Calu3 (cell line): ENCODE measurements around the gene HERPUD1. TPM values are rescaled to one million over a fixed set of nuclear protein-coding genes. Genes with fewer than 3 reads are reported as not detected.

Experiments used
- BruUV-seq: library from RNA; stranded (reverse); fragments of 400-500 nt; replicated peaks from 2 replicates; lab custom pipeline; 2021; lab: Mats Ljungman, UMichigan
- CTCF ChIA-PET: fragments of 300-600 bp; sonication (Branson Sonifier 250); formaldehyde crosslinking; loops from one replicate; lab custom pipeline; 2022; ENCODE audit warnings: antibody characterized with exemption; lab: Charles Lee
- DNase-seq: peaks from one replicate; pipeline ENCODE4 v3.0.0; 2022
- H3K27ac Mint-ChIP-seq: one replicate; pipeline ENCODE4 v1.8.0; 2022; ENCODE audit warnings: mixed read lengths; ENCODE audit not compliant: unreplicated experiment
- H3K27me3 Mint-ChIP-seq: one replicate; pipeline ENCODE4 v1.8.0; 2022; ENCODE audit warnings: mixed read lengths; ENCODE audit not compliant: unreplicated experiment
- H3K36me3 Mint-ChIP-seq: one replicate; pipeline ENCODE4 v1.8.0; 2022; ENCODE audit warnings: mild to moderate bottlenecking, moderate library complexity, mixed read lengths; ENCODE audit not compliant: insufficient read depth, unreplicated experiment
- H3K4me1 Mint-ChIP-seq: one replicate; pipeline ENCODE4 v1.8.0; 2022; ENCODE audit warnings: mild to moderate bottlenecking, low read depth, mixed read lengths; ENCODE audit not compliant: unreplicated experiment
- H3K4me3 Mint-ChIP-seq: one replicate; pipeline ENCODE4 v1.8.0; 2022; ENCODE audit warnings: mild to moderate bottlenecking, low read depth, moderate library complexity, mixed read lengths; ENCODE audit not compliant: unreplicated experiment
- H3K9me3 Mint-ChIP-seq: one replicate; pipeline ENCODE4 v1.8.0; 2022; ENCODE audit warnings: low read depth, mixed read lengths; ENCODE audit not compliant: unreplicated experiment
- intact Hi-C: fragments of 100-400 bp; cut with micrococcal nuclease; formaldehyde crosslinking; loops from one replicate; pipeline ENCODE4 v1.10.0; 2022; ENCODE audit not compliant: unreplicated experiment
- total RNA-seq: library from RNA; stranded (reverse); gene quantifications from 2 replicates; pipeline ENCODE4 v1.2.3, GENCODE V29; 2022
- TF ChIP-seq, protein P1 (sequence below): fragments of 200-600 bp; IDR thresholded peaks from one replicate; pipeline ENCODE4 v1.8.0; 2022; ENCODE audit warnings: antibody characterized with exemption; ENCODE audit not compliant: unreplicated experiment

Gene HERPUD1
- total RNA-seq, 1 experiment from 2014 or later: 116 TPM

DNA sequence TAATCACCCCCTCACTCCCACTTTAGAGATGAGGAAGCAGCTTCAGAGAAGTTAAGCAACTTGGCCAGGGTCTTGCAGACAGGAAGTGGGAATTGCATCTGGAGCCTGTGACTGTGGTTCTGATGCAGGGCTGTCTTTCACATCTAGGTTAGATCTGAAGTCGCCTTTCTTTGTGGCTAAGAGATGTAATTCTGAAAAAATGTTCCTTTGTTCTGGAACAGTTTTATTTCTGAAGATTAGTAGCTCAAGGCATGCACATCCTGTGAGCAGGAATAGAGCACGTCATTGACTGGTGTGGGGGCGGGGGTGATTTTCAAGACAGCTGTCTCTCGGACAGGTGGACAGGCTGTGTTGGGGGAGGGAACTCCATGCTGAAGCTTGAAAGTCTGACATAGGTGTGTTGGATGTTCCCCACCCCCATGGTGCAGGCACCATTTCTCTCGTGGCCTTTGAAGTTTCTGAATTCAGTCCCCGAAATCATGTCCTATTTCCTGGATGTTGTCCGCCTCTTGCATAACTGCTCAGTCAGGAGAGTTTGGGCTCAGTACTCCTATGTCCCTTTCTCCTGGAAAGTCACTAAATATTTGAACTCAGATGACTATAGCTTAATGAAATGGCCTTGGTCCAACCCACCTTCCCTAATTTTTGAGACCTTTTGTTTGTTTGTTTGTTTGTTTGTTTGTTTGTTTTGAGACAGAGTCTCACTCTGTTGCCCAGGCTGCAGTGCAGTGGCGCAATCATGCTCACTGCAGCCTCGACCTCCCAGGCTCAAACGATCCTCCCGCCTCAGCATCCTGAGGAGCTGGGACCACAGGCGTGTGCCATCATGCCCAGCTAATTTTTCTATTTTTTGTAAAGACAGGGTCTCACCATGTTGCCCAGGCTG, 21.0 kb upstream of the HERPUD1 start:
- peaks cover 86% of the 10 kb centered on the region for H3K27me3 Mint-ChIP-seq
- H3K27ac Mint-ChIP-seq: no peak overlapping the region
- H3K4me1 Mint-ChIP-seq: peaks cover 16% of the 10 kb centered on the region
- H3K4me3 Mint-ChIP-seq: no peak overlapping the region
- H3K9me3 Mint-ChIP-seq: no peaks in the 10 kb centered on the region
- intact Hi-C loops: no loop called here
- CTCF ChIA-PET: interaction anchor here (0.5 to 0.7 kb wide), 4 partner anchors 23 to 437 kb away, joined by 3 to 7 read pairs (median 4); no protein-coding TSS in a partner anchor
- no peaks in the 10 kb centered on the region for H3K36me3 Mint-ChIP-seq
- no TSS peak for BruUV-seq
- TF ChIP-seq, protein P1, sequence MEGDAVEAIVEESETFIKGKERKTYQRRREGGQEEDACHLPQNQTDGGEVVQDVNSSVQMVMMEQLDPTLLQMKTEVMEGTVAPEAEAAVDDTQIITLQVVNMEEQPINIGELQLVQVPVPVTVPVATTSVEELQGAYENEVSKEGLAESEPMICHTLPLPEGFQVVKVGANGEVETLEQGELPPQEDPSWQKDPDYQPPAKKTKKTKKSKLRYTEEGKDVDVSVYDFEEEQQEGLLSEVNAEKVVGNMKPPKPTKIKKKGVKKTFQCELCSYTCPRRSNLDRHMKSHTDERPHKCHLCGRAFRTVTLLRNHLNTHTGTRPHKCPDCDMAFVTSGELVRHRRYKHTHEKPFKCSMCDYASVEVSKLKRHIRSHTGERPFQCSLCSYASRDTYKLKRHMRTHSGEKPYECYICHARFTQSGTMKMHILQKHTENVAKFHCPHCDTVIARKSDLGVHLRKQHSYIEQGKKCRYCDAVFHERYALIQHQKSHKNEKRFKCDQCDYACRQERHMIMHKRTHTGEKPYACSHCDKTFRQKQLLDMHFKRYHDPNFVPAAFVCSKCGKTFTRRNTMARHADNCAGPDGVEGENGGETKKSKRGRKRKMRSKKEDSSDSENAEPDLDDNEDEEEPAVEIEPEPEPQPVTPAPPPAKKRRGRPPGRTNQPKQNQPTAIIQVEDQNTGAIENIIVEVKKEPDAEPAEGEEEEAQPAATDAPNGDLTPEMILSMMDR: no peak
- no peak for DNase-seq

DNA sequence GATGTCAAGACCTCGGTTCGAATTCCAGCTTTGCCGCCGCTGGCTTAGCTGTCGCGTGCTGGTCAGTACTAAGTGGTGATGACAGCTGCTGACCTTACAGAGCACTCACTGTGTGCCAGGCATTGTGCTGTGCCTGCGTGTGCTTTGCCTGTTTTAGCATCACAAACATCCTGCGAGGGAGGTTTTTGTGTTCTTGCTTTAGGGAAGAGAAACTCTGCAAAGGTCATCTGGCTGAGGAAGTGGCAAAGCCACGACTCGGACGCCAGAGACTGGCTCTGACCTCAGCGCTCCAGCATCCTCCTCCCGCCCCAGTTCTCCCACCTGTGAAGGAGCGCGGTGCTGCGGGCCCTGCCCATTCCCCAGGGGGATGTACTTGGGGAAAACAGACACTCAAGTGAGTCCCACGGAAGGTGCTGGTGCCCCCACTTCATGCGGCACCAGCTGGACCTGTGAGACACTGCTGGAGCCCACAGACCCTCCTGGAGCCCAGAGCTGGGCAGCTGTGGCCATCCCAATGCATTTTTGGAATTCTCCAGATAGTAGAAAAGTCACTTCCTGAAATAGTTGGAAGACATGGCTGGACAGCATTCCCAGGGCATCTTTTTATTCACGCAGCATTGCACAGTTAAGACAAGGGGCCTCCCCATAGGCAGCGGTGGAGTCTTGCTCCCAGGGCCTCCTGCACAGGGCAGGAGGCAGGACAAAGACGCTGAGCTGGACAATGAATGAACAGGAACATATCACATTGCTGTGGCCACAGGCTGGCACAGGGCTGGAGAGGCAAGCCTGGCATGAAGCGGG, 20.0 kb upstream of the HERPUD1 start:
- no peaks in the 10 kb centered on the region for H3K9me3 Mint-ChIP-seq
- H3K27ac Mint-ChIP-seq: no peak overlapping the region
- peaks cover 16% of the 10 kb centered on the region for H3K4me1 Mint-ChIP-seq
- BruUV-seq: no TSS peak
- intact Hi-C loops: no loop called here
- H3K36me3 Mint-ChIP-seq: no peaks in the 10 kb centered on the region
- CTCF ChIA-PET: interaction anchor here (0.6 kb wide), 1 partner anchor 438 kb away, joined by 3 read pairs; no protein-coding TSS in a partner anchor
- no peak for DNase-seq
- H3K4me3 Mint-ChIP-seq: no peak overlapping the region
- TF ChIP-seq, protein P1: no peak
- H3K27me3 Mint-ChIP-seq: peaks cover 85% of the 10 kb centered on the region

DNA sequence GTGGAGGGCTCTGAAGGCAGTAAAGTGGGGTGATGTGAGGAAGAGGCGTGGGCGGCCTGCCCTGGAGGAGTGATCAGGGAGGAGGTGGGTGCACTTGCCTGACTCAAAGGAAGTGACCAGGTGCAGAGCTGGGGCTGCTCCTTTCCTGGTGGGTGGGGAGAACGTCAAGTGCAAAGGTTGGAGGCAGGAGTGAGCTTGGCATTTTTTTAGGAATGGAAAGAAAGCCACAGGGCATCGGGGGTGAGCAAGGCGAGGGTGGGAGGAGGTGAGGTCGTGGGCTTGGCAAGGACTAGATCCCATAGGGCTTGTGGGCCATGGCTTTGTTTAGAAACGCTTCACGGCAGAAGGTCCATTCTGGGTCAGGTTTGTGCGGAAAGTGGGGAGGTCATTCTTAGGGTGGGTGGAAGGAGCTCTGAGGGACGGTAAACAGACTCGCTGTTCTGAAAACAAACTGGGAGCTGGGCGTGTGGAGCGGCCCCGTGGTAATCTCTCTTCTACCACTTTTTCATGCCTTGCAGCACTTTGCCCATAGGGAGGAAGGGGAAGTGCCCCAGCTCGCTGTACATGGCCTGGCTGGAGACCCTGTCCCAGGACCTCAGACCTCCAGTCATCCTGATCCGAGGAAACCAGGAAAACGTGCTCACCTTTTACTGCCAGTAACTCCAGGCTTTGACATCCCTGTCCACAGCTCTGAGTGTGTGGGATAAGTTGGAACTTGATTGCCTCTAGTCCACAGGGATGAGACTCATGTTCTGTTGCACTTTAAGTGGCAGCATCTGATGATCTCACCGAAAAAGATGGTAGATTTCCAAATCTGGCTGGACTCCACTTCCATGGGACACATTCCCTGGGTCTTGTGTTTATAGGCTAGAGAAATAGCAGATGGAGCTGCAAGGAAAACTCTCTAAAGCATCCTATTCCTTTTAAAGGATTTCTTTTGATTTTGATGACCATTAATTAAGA, 18.9 kb upstream of the HERPUD1 start:
- H3K4me3 Mint-ChIP-seq: no peak overlapping the region
- no peaks in the 10 kb centered on the region for H3K36me3 Mint-ChIP-seq
- BruUV-seq: no TSS peak
- H3K27me3 Mint-ChIP-seq: peaks cover 85% of the 10 kb centered on the region
- CTCF ChIA-PET: no interaction called here
- no peak for DNase-seq
- H3K4me1 Mint-ChIP-seq: peaks cover 16% of the 10 kb centered on the region
- intact Hi-C loops: no loop called here
- TF ChIP-seq, protein P1: no peak
- H3K27ac Mint-ChIP-seq: no peak overlapping the region
- H3K9me3 Mint-ChIP-seq: no peaks in the 10 kb centered on the region

DNA sequence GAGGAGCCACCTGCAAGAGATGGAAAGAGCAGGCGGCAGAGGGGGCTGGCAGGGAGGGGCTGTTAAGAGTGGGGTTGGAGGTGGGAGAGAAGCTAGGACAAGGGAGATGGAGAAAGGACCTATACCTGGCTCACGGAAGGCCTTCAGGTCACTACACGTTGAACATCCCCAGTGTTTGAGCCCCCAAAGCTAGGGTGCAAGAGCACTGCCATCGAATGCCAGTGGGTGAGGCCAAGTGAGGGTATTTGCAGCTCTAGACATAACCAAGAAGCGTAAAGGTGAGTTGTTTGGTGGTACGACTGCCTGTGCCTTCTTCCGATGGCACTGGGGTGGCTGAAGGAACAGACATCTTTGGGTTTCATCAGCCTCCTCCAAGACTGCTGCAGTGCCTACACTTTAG, 17.0 kb upstream of the HERPUD1 start:
- TF ChIP-seq, protein P1: no peak
- BruUV-seq: no TSS peak
- intact Hi-C loops: no loop called here
- DNase-seq: no peak
- H3K36me3 Mint-ChIP-seq: no peaks in the 10 kb centered on the region
- peaks cover 17% of the 10 kb centered on the region for H3K4me1 Mint-ChIP-seq
- no peak overlapping the region for H3K4me3 Mint-ChIP-seq
- H3K9me3 Mint-ChIP-seq: no peaks in the 10 kb centered on the region
- H3K27ac Mint-ChIP-seq: no peak overlapping the region
- CTCF ChIA-PET: interaction anchor here (1.2 kb wide), 1 partner anchor 13 kb away, joined by 3 read pairs; no protein-coding TSS in a partner anchor
- H3K27me3 Mint-ChIP-seq: peaks cover 85% of the 10 kb centered on the region
